Measurements from ENCODE around the gene ARSJ. TPM values are rescaled to one million over a fixed set of nuclear protein-coding genes. Genes with fewer than 3 reads are reported as not detected.

ARSJ gene
- total and polyA plus RNA-seq, 7 donors: 0.03 to 0.35 (median 0.21) TPM

GRCh38 chr4:113967687-113968086 is 11.8 kb downstream of the ARSJ start:
- no peak overlapping the region for H3K4me3 ChIP-seq
- H3K4me1 ChIP-seq: no peaks in the 10 kb centered on the region
- no peak for ATAC-seq
- no peaks in the 10 kb centered on the region for H3K36me3 ChIP-seq (ENCODE audit: insufficient read depth in 1 of 2, low read depth in 1 of 2)
- H3K9me3 ChIP-seq: no peaks in the 10 kb centered on the region
- no peak for TF ChIP-seq CTCF (IDR thresholded peaks at IDR 0.05)
- intact Hi-C loops (cut with DNase I): no loop called here
- no peak overlapping the region for H3K27ac ChIP-seq
- no peaks in the 10 kb centered on the region for H3K27me3 ChIP-seq (ENCODE audit: insufficient read depth in 3 of 3, low read length in 2 of 3)
- no peak for DNase-seq

GRCh38 chr4:113962719-113963265 is 16.7 kb downstream of the ARSJ start:
- H3K4me3 ChIP-seq: no peak overlapping the region
- H3K4me1 ChIP-seq: no peaks in the 10 kb centered on the region
- H3K27ac ChIP-seq: no peak overlapping the region
- TF ChIP-seq CTCF (IDR thresholded peaks at IDR 0.05): no peak
- DNase-seq: no peak
- no peaks in the 10 kb centered on the region for H3K36me3 ChIP-seq (ENCODE audit: insufficient read depth in 1 of 2, low read depth in 1 of 2)
- intact Hi-C loops (cut with DNase I): no loop called here
- no peaks in the 10 kb centered on the region for H3K9me3 ChIP-seq
- WGBS, 3 donors: 74 to 83% (median 79%) methylated on average over 3 of the region's 3 CpGs
- no peaks in the 10 kb centered on the region for H3K27me3 ChIP-seq (ENCODE audit: insufficient read depth in 3 of 3, low read length in 2 of 3)
- no peak for ATAC-seq

- Histone ChIP-seq H3K36me3 (ENCODE audit: insufficient read depth in 1 of 2, low read depth in 1 of 2) (no peaks in the 10 kb centered on the region), H3K27ac (no peak overlapping the region), H3K27me3 (ENCODE audit: insufficient read depth in 3 of 3, low read length in 2 of 3) (no peaks in the 10 kb centered on the region), H3K4me3 (no peak overlapping the region), H3K4me1 (no peaks in the 10 kb centered on the region), H3K9me3 (no peaks in the 10 kb centered on the region)
- TF ChIP-seq CTCF (IDR thresholded peaks at IDR 0.05): no peak
- intact Hi-C loops (cut with DNase I): no loop called here
- ATAC-seq (no peak), DNase-seq (no peak)
- WGBS, 3 donors: 54 to 68% (median 64%) methylated on average over 2 of the region's 2 CpGs
Measured at GRCh38 chr4:113962016-113962347, 17.5 kb downstream of the ARSJ start.

- no peak for ATAC-seq
- no peaks in the 10 kb centered on the region for H3K36me3 ChIP-seq (ENCODE audit: insufficient read depth in 1 of 2, low read depth in 1 of 2)
- DNase-seq: no peak
- no peaks in the 10 kb centered on the region for H3K27me3 ChIP-seq (ENCODE audit: insufficient read depth in 3 of 3, low read length in 2 of 3)
- H3K27ac ChIP-seq: no peak overlapping the region
- H3K9me3 ChIP-seq: no peaks in the 10 kb centered on the region
- H3K4me3 ChIP-seq: no peak overlapping the region
- H3K4me1 ChIP-seq: no peaks in the 10 kb centered on the region
- no peak for TF ChIP-seq CTCF (IDR thresholded peaks at IDR 0.05)
- intact Hi-C loops (cut with DNase I): no loop called here
- WGBS, 3 donors: 61 to 65% (median 61%) methylated on average over 3 of the region's 3 CpGs
Measured at GRCh38 chr4:113960684-113961321, 18.6 kb downstream of the ARSJ start.

GRCh38 chr4:113959539-113959937 is 19.9 kb downstream of the ARSJ start:
- no peaks in the 10 kb centered on the region for H3K36me3 ChIP-seq (ENCODE audit: insufficient read depth in 1 of 2, low read depth in 1 of 2)
- H3K9me3 ChIP-seq: no peaks in the 10 kb centered on the region
- no peak for ATAC-seq
- intact Hi-C loops (cut with DNase I): no loop called here
- H3K4me3 ChIP-seq: no peak overlapping the region
- no peak for DNase-seq
- no peak for TF ChIP-seq CTCF (IDR thresholded peaks at IDR 0.05)
- H3K4me1 ChIP-seq: no peaks in the 10 kb centered on the region
- no peaks in the 10 kb centered on the region for H3K27me3 ChIP-seq (ENCODE audit: insufficient read depth in 3 of 3, low read length in 2 of 3)
- H3K27ac ChIP-seq: no peak overlapping the region

Measured in psoas muscle (tissue), 8 donors.